Esophagus muscularis mucosa (tissue), 4 donors: ENCODE data around the gene CSNK1D. TPM values are rescaled to one million over a fixed set of nuclear protein-coding genes. Genes with fewer than 3 reads are reported as not detected.

Experiments used
- DNase-seq: peaks from one replicate; pipeline ENCODE4 v3.0.0-alpha.2; 2017; ENCODE audit errors: extremely low spot score
- H3K27ac ChIP-seq, 4 donors: fragments of 200-600 bp; sonication (generic); replicated peaks in 1 of 4; 1 replicate in 3 of 4; 2 replicates in 1 of 4; pipeline ENCODE4 v1.5.1; 2016 to 2019; ENCODE audit warnings: mild to moderate bottlenecking in 1 of 4
- H3K27me3 ChIP-seq, 4 donors: fragments of 200-600 bp; sonication (generic); one replicate each; pipeline versions ENCODE4 v1.5.1 to v1.6.0; 2016 to 2019
- H3K36me3 ChIP-seq, 4 donors: fragments of 200-600 bp; sonication (generic); one replicate each; pipeline ENCODE4 v1.5.1; 2016 to 2019
- H3K4me1 ChIP-seq, 4 donors: fragments of 200-600 bp; sonication (generic); one replicate each; pipeline ENCODE4 v1.5.1; 2016 to 2019
- H3K4me3 ChIP-seq, 4 donors: fragments of 200-600 bp; sonication (generic); 1 replicate in 2 of 4; 2 replicates in 2 of 4; pipeline ENCODE4 v1.5.1; 2016 to 2019; ENCODE audit warnings: mild to moderate bottlenecking in 4 of 4, moderate library complexity in 1 of 4
- H3K9me3 ChIP-seq, 4 donors: fragments of 200-600 bp; sonication (generic); 1 replicate in 3 of 4; 2 replicates in 1 of 4; pipeline ENCODE4 v1.5.1; 2016 to 2019
- CTCF ChIP-seq, 3 experiments: fragments of 200-600 bp in 2 of 3; fragments of 450-650 bp in 1 of 3; sonication (generic) in 2 of 3; IDR thresholded peaks; one replicate each; pipeline ENCODE4 v1.5.1; 2017 to 2019; ENCODE audit warnings: antibody characterized with exemption in 3 of 3, mild to moderate bottlenecking in 2 of 3, moderate library complexity in 1 of 3
- EP300 ChIP-seq: sonication (generic); formaldehyde crosslinking; IDR thresholded peaks from one replicate; pipeline ENCODE4 v1.6.1; 2017; ENCODE audit warnings: antibody characterized with exemption
- POLR2A ChIP-seq: fragments of 450-650 bp; IDR thresholded peaks from one replicate; pipeline ENCODE4 v1.6.1; 2017; ENCODE audit warnings: antibody characterized with exemption, moderate library complexity, mild to moderate bottlenecking, low read depth
- POLR2AphosphoS5 ChIP-seq, 2 donors: sonication (generic); formaldehyde crosslinking; IDR thresholded peaks; one replicate each; pipeline ENCODE4 v1.6.1; 2017; ENCODE audit warnings: antibody characterized with exemption in 2 of 2
- WGBS: methylation state at CpG from one replicate; pipeline ENCODE4 v1.1.5; 2018; 5-methylcytosine and 5-hydroxymethylcytosine counted together
- intact Hi-C: fragments of 100-400 bp; cut with DNase I; formaldehyde crosslinking; loops from one replicate; pipeline ENCODE4 v1.15.1; 2023
- total RNA-seq, 4 donors: library from RNA; depleted of rRNA; stranded (reverse); fragments of >200 nt; gene quantifications; one replicate each; pipeline versions ENCODE4 v1.1.0 to v1.2.1, GENCODE V29; 2016

Gene CSNK1D
- total RNA-seq, 4 donors from 2014 or later, result 47.2 to 65.5 (median 61.0) TPM

GRCh38 chr17:82295472-82295814, 21.9 kb upstream of the CSNK1D start:
- intact Hi-C loops, result no loop called here
- no peaks in the 10 kb centered on the region for H3K27me3 ChIP-seq
- peaks cover 53 to 76% (median 66%) of the 10 kb centered on the region in 4 donors for H3K4me1 ChIP-seq
- H3K27ac ChIP-seq, result peak overlapping the region in 2 of 4 donors; percentile 19 to 94
- 60% methylated on average over 4 of the region's 4 CpGs for WGBS
- no peak overlapping the region for H3K4me3 ChIP-seq
- no peak for DNase-seq
- TF ChIP-seq CTCF (IDR thresholded peaks at IDR 0.05), result no peak
- no peak for TF ChIP-seq POLR2AphosphoS5 (IDR thresholded peaks at IDR 0.05)
- no peak for TF ChIP-seq POLR2A
- no peak for TF ChIP-seq EP300
- H3K36me3 ChIP-seq, result no peaks in the 10 kb centered on the region
- H3K9me3 ChIP-seq, result no peaks in the 10 kb centered on the region

GRCh38 chr17:82294064-82294773, 20.7 kb upstream of the CSNK1D start:
- intact Hi-C loops, result loop anchor here (5.0 kb wide), 1 partner anchor 57 kb away; no protein-coding TSS in a partner anchor
- Histone ChIP-seq H3K27ac (peak overlapping the region; percentile 94 to 99 (median 96)), H3K4me3 (peak overlapping the region; percentile 66 to 87 (median 79)), H3K36me3 (no peaks in the 10 kb centered on the region), H3K27me3 (no peaks in the 10 kb centered on the region), H3K9me3 (no peaks in the 10 kb centered on the region), H3K4me1 (peaks cover 49 to 72% (median 64%) of the 10 kb centered on the region in 4 donors)
- 84% methylated on average over 15 of the region's 15 CpGs for WGBS
- TF ChIP-seq EP300, result no peak
- TF ChIP-seq POLR2AphosphoS5 (IDR thresholded peaks at IDR 0.05), result peak in 1 of 2 donors; percentile 37
- DNase-seq, result no peak

- peak; percentile 99 for DNase-seq
- Histone ChIP-seq H3K9me3 (no peaks in the 10 kb centered on the region), H3K27ac (peak overlapping the region; percentile 94 to 99 (median 96)), H3K36me3 (no peaks in the 10 kb centered on the region), H3K27me3 (no peaks in the 10 kb centered on the region), H3K4me1 (peaks cover 44 to 69% (median 62%) of the 10 kb centered on the region in 4 donors), H3K4me3 (peak overlapping the region; percentile 66 to 87 (median 79))
- intact Hi-C loops, result loop anchor here (5.0 kb wide), 1 partner anchor 55 kb away; no protein-coding TSS in a partner anchor
- WGBS, result 100% methylated on average over 3 of the region's 86 CpGs
- TF ChIP-seq POLR2A, result peak; percentile 98
- TF ChIP-seq EP300, result no peak
- TF ChIP-seq POLR2AphosphoS5 (IDR thresholded peaks at IDR 0.05), result peak; percentile 98 to 99
Measured at GRCh38 chr17:82292251-82293154, 19.0 kb upstream of the CSNK1D start.

GRCh38 chr17:82291582-82292250, 18.2 kb upstream of the CSNK1D start:
- Histone ChIP-seq H3K36me3 (no peaks in the 10 kb centered on the region), H3K27ac (peak overlapping the region; percentile 94 to 99 (median 96)), H3K4me3 (peak overlapping the region; percentile 66 to 87 (median 79)), H3K27me3 (no peaks in the 10 kb centered on the region), H3K9me3 (no peaks in the 10 kb centered on the region), H3K4me1 (peaks cover 37 to 62% (median 58%) of the 10 kb centered on the region in 4 donors)
- WGBS, result 91% methylated on average over 17 of the region's 19 CpGs
- intact Hi-C loops, result loop anchor here (2.0 to 5.0 kb wide), 2 partner anchors 17 to 54 kb away; no protein-coding TSS in a partner anchor
- no peak for TF ChIP-seq POLR2A
- no peak for TF ChIP-seq POLR2AphosphoS5 (IDR thresholded peaks at IDR 0.05)
- no peak for TF ChIP-seq EP300
- no peak for TF ChIP-seq CTCF (IDR thresholded peaks at IDR 0.05)
- DNase-seq, result no peak

- H3K9me3 ChIP-seq, result no peaks in the 10 kb centered on the region
- DNase-seq, result peak; percentile 94
- no peaks in the 10 kb centered on the region for H3K27me3 ChIP-seq
- intact Hi-C loops, result no loop called here
- TF ChIP-seq EP300, result no peak
- no peak for TF ChIP-seq POLR2A
- TF ChIP-seq CTCF (IDR thresholded peaks at IDR 0.05), result no peak
- peak; percentile 50 to 86 for TF ChIP-seq POLR2AphosphoS5 (IDR thresholded peaks at IDR 0.05)
- H3K4me1 ChIP-seq, result peaks cover 20 to 41% (median 29%) of the 10 kb centered on the region in 4 donors
- peak overlapping the region; percentile 16 to 79 (median 68) for H3K27ac ChIP-seq
- H3K36me3 ChIP-seq, result no peaks in the 10 kb centered on the region
- H3K4me3 ChIP-seq, result no peak overlapping the region
- WGBS, result 39% methylated on average over 19 of the region's 19 CpGs
Measured at GRCh38 chr17:82287868-82288801, 14.6 kb upstream of the CSNK1D start.
